OCI-M2 (cell line): Measurements from ENCODE around the gene RSPH6A.

Experiments
- DNase-seq: peaks from one replicate; lab custom pipeline; 2025; ENCODE audit not compliant: unreplicated experiment; lab: John Stamatoyannopoulos, UW

Gene RSPH6A

GRCh38 chr19:45814851-45815480 lies at the start of gene RSPH6A:
Gene RSPH6A (minus strand): TSS chr19:45815308. CDS start chr19:45815176, 132 bp downstream.
- no peak for DNase-seq

- no peak for DNase-seq
Measured at GRCh38 chr19:45864629-45865082, 49.5 kb upstream of the RSPH6A start.

GRCh38 chr19:45863840-45864628 lies 48.9 kb upstream of the RSPH6A start, which contains the start of gene FOXA3:
Gene FOXA3 (plus strand): TSS chr19:45864326. CDS start chr19:45864457, 131 bp downstream.
- no peak for DNase-seq

- no peak for DNase-seq
Measured at GRCh38 chr19:45863335-45863839, 48.3 kb upstream of the RSPH6A start.

- DNase-seq = peak; percentile 68
Measured at GRCh38 chr19:45862564-45863334, 47.6 kb upstream of the RSPH6A start, which contains the start of gene SYMPK. Gene SYMPK (minus strand): TSS chr19:45863147. CDS start chr19:45854495, 8,652 bp downstream.

- no peak for DNase-seq
Measured at GRCh38 chr19:45862271-45862563, 47.1 kb upstream of the RSPH6A start.

- no peak for DNase-seq
Measured at GRCh38 chr19:45860359-45861259, 45.5 kb upstream of the RSPH6A start.

GRCh38 chr19:45854167-45854778 lies 39.2 kb upstream of the RSPH6A start:
- DNase-seq = no peak

- no peak for DNase-seq
Measured at GRCh38 chr19:45852983-45853382, 37.9 kb upstream of the RSPH6A start.

GRCh38 chr19:45852145-45852750 lies 37.1 kb upstream of the RSPH6A start:
- no peak for DNase-seq

GRCh38 chr19:45848922-45849321 lies 33.8 kb upstream of the RSPH6A start:
- DNase-seq = no peak

- no peak for DNase-seq
Measured at GRCh38 chr19:45847663-45848062, 32.6 kb upstream of the RSPH6A start.

- DNase-seq = no peak
Measured at GRCh38 chr19:45842198-45842597, 27.1 kb upstream of the RSPH6A start.

GRCh38 chr19:45834970-45835369 lies 19.9 kb upstream of the RSPH6A start:
- no peak for DNase-seq

- DNase-seq = no peak
Measured at GRCh38 chr19:45828945-45829344, 13.8 kb upstream of the RSPH6A start.

GRCh38 chr19:45828523-45828922 lies 13.4 kb upstream of the RSPH6A start:
- DNase-seq = no peak

GRCh38 chr19:45827459-45828093 lies 12.5 kb upstream of the RSPH6A start:
- DNase-seq = no peak

- DNase-seq = no peak
Measured at GRCh38 chr19:45826934-45827333, 11.8 kb upstream of the RSPH6A start.
